A673 (cell line): Measurements from ENCODE around the gene GNG5. TPM values are rescaled to one million over a fixed set of nuclear protein-coding genes. Genes with fewer than 3 reads are reported as not detected.

ENCODE experiments used
- BruUV-seq: library from RNA; stranded (reverse); fragments of 400-500 nt; replicated peaks from 2 replicates; lab custom pipeline; 2021; lab: Mats Ljungman, UMichigan
- CTCF ChIA-PET: fragments of 300-600 bp; sonication (Branson Sonifier 250); formaldehyde crosslinking; loops from one replicate; lab custom pipeline; 2022; ENCODE audit warnings: antibody characterized with exemption; lab: Charles Lee
- POLR2A ChIA-PET: fragments of 300-600 bp; sonication (Branson Sonifier 250); formaldehyde crosslinking; loops from one replicate; lab custom pipeline; 2022; ENCODE audit warnings: antibody characterized with exemption; ENCODE audit not compliant: low non-redundant PET; lab: Charles Lee
- DNase-seq: peaks from one replicate; pipeline ENCODE4 v3.0.0-alpha.2; 2015; ENCODE audit warnings: low spot score
- H3K27ac ChIP-seq: fragments of 200-600 bp; sonication (generic); 2 replicates; pipeline ENCODE4 v1.5.1; 2016; ENCODE audit warnings: mixed run types, low read depth, mild to moderate bottlenecking, mixed read lengths, antibody characterized with exemption, low read length; ENCODE audit not compliant: poor library complexity, severe bottlenecking
- H3K27me3 ChIP-seq: fragments of 200-600 bp; sonication (generic); replicated peaks from 2 replicates; pipeline ENCODE4 v1.6.1; 2017; ENCODE audit warnings: mixed run types, low read depth, mild to moderate bottlenecking, mixed read lengths, antibody characterized with exemption, low read length; ENCODE audit not compliant: insufficient read depth, poor library complexity
- H3K36me3 ChIP-seq: fragments of 200-600 bp; sonication (generic); 2 replicates; pipeline ENCODE4 v1.6.1; 2016; ENCODE audit warnings: mixed run types, mild to moderate bottlenecking, mixed read lengths, antibody characterized with exemption, low read length; ENCODE audit not compliant: insufficient read depth, poor library complexity, severe bottlenecking
- H3K4me1 ChIP-seq: fragments of 200-600 bp; sonication (generic); 2 replicates; pipeline ENCODE4 v1.6.1; 2017; ENCODE audit warnings: mixed run types, mild to moderate bottlenecking, mixed read lengths, antibody characterized with exemption, low read length; ENCODE audit not compliant: insufficient read depth, poor library complexity, severe bottlenecking
- H3K4me3 ChIP-seq: fragments of 200-600 bp; sonication (generic); 2 replicates; pipeline ENCODE4 v1.5.1; 2016; ENCODE audit warnings: low read depth, mixed run types, mild to moderate bottlenecking, mixed read lengths, low read length; ENCODE audit not compliant: poor library complexity, severe bottlenecking
- H3K9me3 ChIP-seq: fragments of 200-600 bp; sonication (generic); 2 replicates; pipeline ENCODE4 v1.6.1; 2016; ENCODE audit warnings: mixed run types, low read depth, mild to moderate bottlenecking, mixed read lengths, antibody characterized with exemption, low read length; ENCODE audit not compliant: poor library complexity, severe bottlenecking
- CTCF ChIP-seq: fragments of 300-800, 200-600 bp; sonication (generic); conservative IDR thresholded peaks from 2 replicates; pipeline ENCODE4 v1.5.1; 2017; ENCODE audit warnings: low read depth, mild to moderate bottlenecking, antibody characterized with exemption, low read length, moderate library complexity, mixed read lengths
- EZH2 ChIP-seq: fragments of 200-600 bp; sonication (generic); IDR thresholded peaks from 2 replicates; pipeline ENCODE4 v1.6.1; 2017; ENCODE audit warnings: borderline replicate concordance, low read depth, mild to moderate bottlenecking, mixed read lengths, antibody characterized with exemption, low read length; ENCODE audit not compliant: poor library complexity, severe bottlenecking
- intact Hi-C: fragments of 100-400 bp; cut with micrococcal nuclease; formaldehyde crosslinking; loops from one replicate; pipeline ENCODE4 v1.10.0; 2022; ENCODE audit not compliant: unreplicated experiment
- total RNA-seq: library from RNA; stranded (reverse); gene quantifications from 2 replicates; pipeline ENCODE4 v1.2.3, GENCODE V29; 2021

Gene GNG5
- total RNA-seq, 1 experiment from 2014 or later = 119 TPM

GRCh38 chr1:84493747-84494146, 12.6 kb downstream of the GNG5 start:
- BruUV-seq = no TSS peak
- no peak for DNase-seq
- intact Hi-C loops = no loop called here
- Histone ChIP-seq H3K36me3 (peaks cover 93% of the 10 kb centered on the region), H3K27me3 (no peaks in the 10 kb centered on the region), H3K4me1 (no peaks in the 10 kb centered on the region), H3K9me3 (no peaks in the 10 kb centered on the region), H3K4me3 (no peak overlapping the region), H3K27ac (no peak overlapping the region)
- ChIA-PET CTCF (no interaction called here), POLR2A (no interaction called here)
- TF ChIP-seq EZH2 (no peak), CTCF (no peak)

GRCh38 chr1:84492726-84493125, 13.7 kb downstream of the GNG5 start:
- intact Hi-C loops = no loop called here
- Histone ChIP-seq H3K27ac (no peak overlapping the region), H3K4me3 (no peak overlapping the region), H3K27me3 (no peaks in the 10 kb centered on the region), H3K9me3 (no peaks in the 10 kb centered on the region), H3K36me3 (peaks cover 83% of the 10 kb centered on the region), H3K4me1 (no peaks in the 10 kb centered on the region)
- POLR2A ChIA-PET = no interaction called here
- no peak for TF ChIP-seq EZH2
- no peak for TF ChIP-seq CTCF
- CTCF ChIA-PET = no interaction called here
- no TSS peak for BruUV-seq
- no peak for DNase-seq

GRCh38 chr1:84489766-84490165, 16.6 kb downstream of the GNG5 start:
- H3K4me1 ChIP-seq = no peaks in the 10 kb centered on the region
- intact Hi-C loops = no loop called here
- H3K4me3 ChIP-seq = no peak overlapping the region
- BruUV-seq = no TSS peak
- peaks cover 58% of the 10 kb centered on the region for H3K36me3 ChIP-seq
- H3K27me3 ChIP-seq = no peaks in the 10 kb centered on the region
- TF ChIP-seq CTCF (no peak), EZH2 (no peak)
- POLR2A ChIA-PET = no interaction called here
- CTCF ChIA-PET = no interaction called here
- DNase-seq = no peak
- H3K27ac ChIP-seq = no peak overlapping the region
- H3K9me3 ChIP-seq = no peaks in the 10 kb centered on the region
